Measurements from ENCODE around the gene NLGN1.

DNA sequence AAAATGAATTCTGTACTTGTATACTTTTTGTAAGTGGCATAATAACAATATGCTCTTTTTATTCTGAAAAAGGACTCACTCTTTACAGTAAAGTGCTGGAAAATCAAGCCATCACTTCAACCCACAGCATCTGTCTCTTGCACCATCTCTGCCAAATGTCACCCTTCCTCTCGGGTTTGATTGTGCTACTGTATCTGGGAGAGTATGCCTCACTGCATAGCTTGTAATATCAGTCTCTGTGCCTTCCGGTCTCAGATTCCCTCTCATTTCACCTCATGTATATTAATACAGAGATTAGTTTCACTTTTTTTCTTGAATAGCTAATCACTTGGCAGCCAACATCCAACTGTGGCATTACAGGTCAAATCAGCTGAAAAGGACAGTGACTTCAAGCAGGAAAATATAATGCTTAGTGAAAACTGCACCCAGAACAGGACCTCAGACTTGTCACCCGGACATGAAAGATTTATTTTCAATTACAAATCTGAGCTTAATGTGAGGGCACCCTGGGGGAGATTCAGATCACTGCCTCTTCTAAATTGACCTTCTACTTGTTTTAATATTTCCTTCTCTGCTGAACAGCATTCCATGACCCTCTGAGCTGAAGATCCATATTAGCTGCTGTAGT is 855.8 kb downstream of the NLGN1 start:
- TF ChIP-seq JUND (IDR thresholded peaks at IDR 0.05; ENCODE audit: low read length) (no peak), EZH2 (IDR thresholded peaks at IDR 0.05; ENCODE audit: low read depth, low read length, severe bottlenecking) (no peak), POLR2A (IDR thresholded peaks at IDR 0.05; ENCODE audit: control extremely low read depth in 1 of 2, low read depth in 2 of 2, low read length in 2 of 2) (no peak), HDAC2 (IDR thresholded peaks at IDR 0.05; ENCODE audit: borderline replicate concordance in 1 of 2, low read depth in 2 of 2, low read length in 2 of 2) (no peak), TAF1 (IDR thresholded peaks at IDR 0.05; ENCODE audit: low read depth, low read length) (no peak), SUZ12 (IDR thresholded peaks at IDR 0.05; ENCODE audit: low read length) (no peak), YY1 (IDR thresholded peaks at IDR 0.05; ENCODE audit: low read depth, low read length) (no peak)
- TF ChIP-seq, protein P1, sequence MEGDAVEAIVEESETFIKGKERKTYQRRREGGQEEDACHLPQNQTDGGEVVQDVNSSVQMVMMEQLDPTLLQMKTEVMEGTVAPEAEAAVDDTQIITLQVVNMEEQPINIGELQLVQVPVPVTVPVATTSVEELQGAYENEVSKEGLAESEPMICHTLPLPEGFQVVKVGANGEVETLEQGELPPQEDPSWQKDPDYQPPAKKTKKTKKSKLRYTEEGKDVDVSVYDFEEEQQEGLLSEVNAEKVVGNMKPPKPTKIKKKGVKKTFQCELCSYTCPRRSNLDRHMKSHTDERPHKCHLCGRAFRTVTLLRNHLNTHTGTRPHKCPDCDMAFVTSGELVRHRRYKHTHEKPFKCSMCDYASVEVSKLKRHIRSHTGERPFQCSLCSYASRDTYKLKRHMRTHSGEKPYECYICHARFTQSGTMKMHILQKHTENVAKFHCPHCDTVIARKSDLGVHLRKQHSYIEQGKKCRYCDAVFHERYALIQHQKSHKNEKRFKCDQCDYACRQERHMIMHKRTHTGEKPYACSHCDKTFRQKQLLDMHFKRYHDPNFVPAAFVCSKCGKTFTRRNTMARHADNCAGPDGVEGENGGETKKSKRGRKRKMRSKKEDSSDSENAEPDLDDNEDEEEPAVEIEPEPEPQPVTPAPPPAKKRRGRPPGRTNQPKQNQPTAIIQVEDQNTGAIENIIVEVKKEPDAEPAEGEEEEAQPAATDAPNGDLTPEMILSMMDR (IDR thresholded peaks at IDR 0.05; ENCODE audit: control extremely low read depth in 1 of 3, insufficient read depth in 1 of 3, low read depth in 1 of 3, low read length in 3 of 3): no peak
